HG03469 (cell line): ENCODE results near the gene ETNK1.

Experiments
- ATAC-seq: cut with Tn5 transposase; IDR thresholded peaks from one replicate; pipeline ENCODE4 v1.9.1; 2021; ENCODE audit warnings: mild to moderate bottlenecking, moderate library complexity, moderate number of reproducible peaks; ENCODE audit not compliant: unreplicated experiment

The ETNK1 gene

DNA sequence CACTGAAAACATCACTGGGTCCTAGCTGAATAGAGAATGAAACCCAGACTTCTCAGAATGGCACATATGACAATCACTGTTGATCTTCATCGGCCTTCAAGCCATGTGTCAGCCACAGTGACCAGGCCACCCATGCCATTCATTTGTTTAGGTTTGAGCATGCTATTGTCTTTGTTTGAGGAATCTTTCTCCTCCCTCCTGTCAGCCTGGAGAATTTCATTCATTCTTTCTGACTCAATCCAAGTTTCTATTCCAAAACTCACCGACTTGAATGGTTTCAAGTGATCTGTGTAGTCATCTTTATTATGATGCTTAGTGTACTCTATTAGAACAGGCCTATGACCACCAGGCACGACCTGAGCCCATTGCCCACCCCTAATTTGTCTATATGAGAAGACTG is 106.3 kb downstream of the ETNK1 start:
- no peak for ATAC-seq

DNA sequence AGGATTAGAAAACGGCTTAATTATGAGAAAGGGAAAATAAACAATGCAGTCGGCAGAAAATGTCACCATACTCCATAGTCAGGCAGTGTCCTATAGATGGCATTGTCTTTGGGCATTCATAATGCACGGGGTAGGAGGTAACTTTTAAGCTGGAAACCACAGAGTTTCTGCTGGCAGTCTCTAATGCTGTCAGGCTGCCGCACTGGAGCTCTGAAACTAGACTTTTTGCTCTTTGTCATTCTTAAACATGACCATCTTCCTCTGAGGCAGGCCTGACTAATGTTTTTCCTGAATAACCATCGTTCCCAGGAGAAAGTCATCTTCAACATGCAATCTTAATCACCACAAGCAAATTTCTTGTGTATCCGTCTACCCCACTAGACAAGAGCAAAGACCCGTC is 108.8 kb downstream of the ETNK1 start:
- ATAC-seq = no peak

DNA sequence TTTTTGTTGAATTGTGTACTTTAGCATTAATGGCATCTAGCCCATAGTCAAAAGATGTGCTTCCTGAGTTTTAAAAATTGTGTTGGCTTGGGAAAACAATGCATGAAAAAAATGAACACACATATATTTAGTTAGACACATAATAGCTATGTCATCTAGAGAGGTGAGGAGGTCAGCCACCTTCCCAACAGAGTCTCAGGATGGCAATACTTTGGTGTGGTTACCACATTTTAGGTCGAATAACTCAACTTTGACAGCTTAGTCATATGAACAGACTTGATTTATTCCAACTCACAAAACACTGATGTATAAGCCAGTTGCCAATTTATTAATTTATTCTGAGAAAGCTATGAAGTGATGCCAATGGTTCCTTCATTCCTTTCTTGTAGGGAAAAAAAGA is 114.0 kb downstream of the ETNK1 start:
- no peak for ATAC-seq
